K562 (cell line): ENCODE measurements around the gene CDCP1.

Source experiments
- EP300 ChIP-seq: IDR thresholded peaks from 2 replicates; pipeline ENCODE4 v1.6.1; 2012; ENCODE audit warnings: low read length, improper control_type of control experiment
- ESRRA ChIP-seq: fragments of 450-650 bp; IDR thresholded peaks from 2 replicates; pipeline ENCODE4 v1.6.1; 2014; ENCODE audit warnings: low read depth, mild to moderate bottlenecking, moderate library complexity, borderline replicate concordance
- NUFIP1 ChIP-seq: fragments of 450-650 bp; IDR thresholded peaks from 2 replicates; pipeline ENCODE4 v1.6.1; 2018; ENCODE audit not compliant: partially characterized antibody
- POLR2AphosphoS5 ChIP-seq: IDR thresholded peaks from 2 replicates; pipeline ENCODE4 v1.6.1; 2011; ENCODE audit warnings: mild to moderate bottlenecking, low read depth, low read length, moderate library complexity; ENCODE audit not compliant: control insufficient read depth, insufficient read depth
- SRF ChIP-seq, 2 experiments: fragments of 250-450, 450-650 bp in 1 of 2; sonication (Bioruptor Pico) in 1 of 2; sonication (generic) in 1 of 2; formaldehyde crosslinking; IDR thresholded peaks; 2 replicates each; pipeline versions ENCODE4 v1.5.0 to v1.5.1; 2020 to 2022; ENCODE audit warnings: mild to moderate bottlenecking in 1 of 2, missing genetic modification reagents in 1 of 2
- TBL1XR1 ChIP-seq, 2 experiments: IDR thresholded peaks; 2 replicates each; pipeline ENCODE4 v1.6.1; 2012; ENCODE audit warnings: improper control_type of control experiment in 2 of 2, low read length in 2 of 2, mild to moderate bottlenecking in 1 of 2
- ZFP30 ChIP-seq: fragments of 250-450 bp; sonication (Bioruptor Pico); IDR thresholded peaks from 2 replicates; pipeline ENCODE4 v1.8.0; 2022; ENCODE audit warnings: moderate library complexity, mild to moderate bottlenecking, inconsistent platforms, borderline replicate concordance
- TF ChIP-seq, protein P1 (sequence below), 2 experiments: fragments of 450-650 bp; formaldehyde crosslinking in 1 of 2; IDR thresholded peaks; 2 replicates each; pipeline versions ENCODE4 v1.4.0 to v1.6.1; 2014 to 2020; ENCODE audit warnings: mild to moderate bottlenecking in 2 of 2, borderline replicate concordance in 1 of 2, low read depth in 1 of 2
- TF ChIP-seq, protein P2 (sequence below), 2 experiments: fragments of 150-350 bp in 1 of 2; IDR thresholded peaks; 2 replicates each; pipeline ENCODE4 v1.6.1; 2012 to 2016; ENCODE audit warnings: low read depth in 2 of 2, low read length in 2 of 2, mild to moderate bottlenecking in 1 of 2, moderate library complexity in 1 of 2
- TF ChIP-seq, protein P3 (sequence below): IDR thresholded peaks from 2 replicates; pipeline ENCODE4 v1.6.1; 2016; ENCODE audit warnings: missing genetic modification characterization, missing compliant biosample characterization
- TF ChIP-seq, protein P4 (sequence below), 3 experiments: IDR thresholded peaks in 2 of 3; conservative IDR thresholded peaks in 1 of 3; 2 replicates each; pipeline ENCODE4 v1.5.1; 2011 to 2012; ENCODE audit warnings: low read length in 3 of 3, mild to moderate bottlenecking in 3 of 3, control low read depth in 2 of 3, improper control_type of control experiment in 1 of 3, inconsistent platforms in 1 of 3, low read depth in 1 of 3, mixed read lengths in 1 of 3, moderate library complexity in 1 of 3; ENCODE audit not compliant: insufficient read depth in 2 of 3

DNA sequence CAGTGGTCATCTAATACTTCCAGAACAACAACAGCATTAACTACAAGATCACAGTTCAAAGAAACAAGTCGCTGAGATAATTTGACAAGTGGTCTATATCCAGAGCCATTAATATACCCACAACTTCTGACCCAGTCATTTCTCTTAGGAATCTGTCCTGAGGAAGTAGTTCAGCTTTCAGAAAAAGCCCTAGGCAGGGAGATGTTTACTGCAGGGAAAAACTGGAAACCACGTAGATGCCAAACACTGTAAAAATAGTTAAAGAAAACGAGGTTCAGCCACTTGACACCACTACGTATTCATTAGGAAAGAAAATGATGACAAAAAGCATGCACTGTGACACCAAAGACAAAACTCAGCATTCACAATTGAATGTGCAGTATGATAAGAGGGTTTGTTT lies 22.3 kb upstream of the CDCP1 start:
- TF ChIP-seq NUFIP1 (no peak), ZFP30 (no peak), ESRRA (no peak), POLR2AphosphoS5 (no peak), EP300 (no peak), TBL1XR1 (IDR thresholded peaks at IDR 0.05; ENCODE audit: low read length in 2 of 2) (no peak), SRF (CRISPR knock-in tag; IDR thresholded peaks at IDR 0.05) (no peak)
- TF ChIP-seq, protein P1, sequence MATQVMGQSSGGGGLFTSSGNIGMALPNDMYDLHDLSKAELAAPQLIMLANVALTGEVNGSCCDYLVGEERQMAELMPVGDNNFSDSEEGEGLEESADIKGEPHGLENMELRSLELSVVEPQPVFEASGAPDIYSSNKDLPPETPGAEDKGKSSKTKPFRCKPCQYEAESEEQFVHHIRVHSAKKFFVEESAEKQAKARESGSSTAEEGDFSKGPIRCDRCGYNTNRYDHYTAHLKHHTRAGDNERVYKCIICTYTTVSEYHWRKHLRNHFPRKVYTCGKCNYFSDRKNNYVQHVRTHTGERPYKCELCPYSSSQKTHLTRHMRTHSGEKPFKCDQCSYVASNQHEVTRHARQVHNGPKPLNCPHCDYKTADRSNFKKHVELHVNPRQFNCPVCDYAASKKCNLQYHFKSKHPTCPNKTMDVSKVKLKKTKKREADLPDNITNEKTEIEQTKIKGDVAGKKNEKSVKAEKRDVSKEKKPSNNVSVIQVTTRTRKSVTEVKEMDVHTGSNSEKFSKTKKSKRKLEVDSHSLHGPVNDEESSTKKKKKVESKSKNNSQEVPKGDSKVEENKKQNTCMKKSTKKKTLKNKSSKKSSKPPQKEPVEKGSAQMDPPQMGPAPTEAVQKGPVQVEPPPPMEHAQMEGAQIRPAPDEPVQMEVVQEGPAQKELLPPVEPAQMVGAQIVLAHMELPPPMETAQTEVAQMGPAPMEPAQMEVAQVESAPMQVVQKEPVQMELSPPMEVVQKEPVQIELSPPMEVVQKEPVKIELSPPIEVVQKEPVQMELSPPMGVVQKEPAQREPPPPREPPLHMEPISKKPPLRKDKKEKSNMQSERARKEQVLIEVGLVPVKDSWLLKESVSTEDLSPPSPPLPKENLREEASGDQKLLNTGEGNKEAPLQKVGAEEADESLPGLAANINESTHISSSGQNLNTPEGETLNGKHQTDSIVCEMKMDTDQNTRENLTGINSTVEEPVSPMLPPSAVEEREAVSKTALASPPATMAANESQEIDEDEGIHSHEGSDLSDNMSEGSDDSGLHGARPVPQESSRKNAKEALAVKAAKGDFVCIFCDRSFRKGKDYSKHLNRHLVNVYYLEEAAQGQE (IDR thresholded peaks at IDR 0.05; ENCODE audit: borderline replicate concordance), result no peak
- TF ChIP-seq, protein P1 (CRISPR knock-in tag; IDR thresholded peaks at IDR 0.05; ENCODE audit: low read depth), result no peak
- TF ChIP-seq, protein P2, sequence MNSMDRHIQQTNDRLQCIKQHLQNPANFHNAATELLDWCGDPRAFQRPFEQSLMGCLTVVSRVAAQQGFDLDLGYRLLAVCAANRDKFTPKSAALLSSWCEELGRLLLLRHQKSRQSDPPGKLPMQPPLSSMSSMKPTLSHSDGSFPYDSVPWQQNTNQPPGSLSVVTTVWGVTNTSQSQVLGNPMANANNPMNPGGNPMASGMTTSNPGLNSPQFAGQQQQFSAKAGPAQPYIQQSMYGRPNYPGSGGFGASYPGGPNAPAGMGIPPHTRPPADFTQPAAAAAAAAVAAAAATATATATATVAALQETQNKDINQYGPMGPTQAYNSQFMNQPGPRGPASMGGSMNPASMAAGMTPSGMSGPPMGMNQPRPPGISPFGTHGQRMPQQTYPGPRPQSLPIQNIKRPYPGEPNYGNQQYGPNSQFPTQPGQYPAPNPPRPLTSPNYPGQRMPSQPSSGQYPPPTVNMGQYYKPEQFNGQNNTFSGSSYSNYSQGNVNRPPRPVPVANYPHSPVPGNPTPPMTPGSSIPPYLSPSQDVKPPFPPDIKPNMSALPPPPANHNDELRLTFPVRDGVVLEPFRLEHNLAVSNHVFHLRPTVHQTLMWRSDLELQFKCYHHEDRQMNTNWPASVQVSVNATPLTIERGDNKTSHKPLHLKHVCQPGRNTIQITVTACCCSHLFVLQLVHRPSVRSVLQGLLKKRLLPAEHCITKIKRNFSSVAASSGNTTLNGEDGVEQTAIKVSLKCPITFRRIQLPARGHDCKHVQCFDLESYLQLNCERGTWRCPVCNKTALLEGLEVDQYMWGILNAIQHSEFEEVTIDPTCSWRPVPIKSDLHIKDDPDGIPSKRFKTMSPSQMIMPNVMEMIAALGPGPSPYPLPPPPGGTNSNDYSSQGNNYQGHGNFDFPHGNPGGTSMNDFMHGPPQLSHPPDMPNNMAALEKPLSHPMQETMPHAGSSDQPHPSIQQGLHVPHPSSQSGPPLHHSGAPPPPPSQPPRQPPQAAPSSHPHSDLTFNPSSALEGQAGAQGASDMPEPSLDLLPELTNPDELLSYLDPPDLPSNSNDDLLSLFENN (IDR thresholded peaks at IDR 0.05; ENCODE audit: low read depth in 2 of 2, low read length in 2 of 2), result no peak
- TF ChIP-seq, protein P3, sequence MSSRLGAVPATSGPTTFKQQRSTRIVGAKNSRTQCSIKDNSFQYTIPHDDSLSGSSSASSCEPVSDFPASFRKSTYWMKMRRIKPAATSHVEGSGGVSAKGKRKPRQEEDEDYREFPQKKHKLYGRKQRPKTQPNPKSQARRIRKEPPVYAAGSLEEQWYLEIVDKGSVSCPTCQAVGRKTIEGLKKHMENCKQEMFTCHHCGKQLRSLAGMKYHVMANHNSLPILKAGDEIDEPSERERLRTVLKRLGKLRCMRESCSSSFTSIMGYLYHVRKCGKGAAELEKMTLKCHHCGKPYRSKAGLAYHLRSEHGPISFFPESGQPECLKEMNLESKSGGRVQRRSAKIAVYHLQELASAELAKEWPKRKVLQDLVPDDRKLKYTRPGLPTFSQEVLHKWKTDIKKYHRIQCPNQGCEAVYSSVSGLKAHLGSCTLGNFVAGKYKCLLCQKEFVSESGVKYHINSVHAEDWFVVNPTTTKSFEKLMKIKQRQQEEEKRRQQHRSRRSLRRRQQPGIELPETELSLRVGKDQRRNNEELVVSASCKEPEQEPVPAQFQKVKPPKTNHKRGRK (tag), result no peak
- TF ChIP-seq, protein P4, sequence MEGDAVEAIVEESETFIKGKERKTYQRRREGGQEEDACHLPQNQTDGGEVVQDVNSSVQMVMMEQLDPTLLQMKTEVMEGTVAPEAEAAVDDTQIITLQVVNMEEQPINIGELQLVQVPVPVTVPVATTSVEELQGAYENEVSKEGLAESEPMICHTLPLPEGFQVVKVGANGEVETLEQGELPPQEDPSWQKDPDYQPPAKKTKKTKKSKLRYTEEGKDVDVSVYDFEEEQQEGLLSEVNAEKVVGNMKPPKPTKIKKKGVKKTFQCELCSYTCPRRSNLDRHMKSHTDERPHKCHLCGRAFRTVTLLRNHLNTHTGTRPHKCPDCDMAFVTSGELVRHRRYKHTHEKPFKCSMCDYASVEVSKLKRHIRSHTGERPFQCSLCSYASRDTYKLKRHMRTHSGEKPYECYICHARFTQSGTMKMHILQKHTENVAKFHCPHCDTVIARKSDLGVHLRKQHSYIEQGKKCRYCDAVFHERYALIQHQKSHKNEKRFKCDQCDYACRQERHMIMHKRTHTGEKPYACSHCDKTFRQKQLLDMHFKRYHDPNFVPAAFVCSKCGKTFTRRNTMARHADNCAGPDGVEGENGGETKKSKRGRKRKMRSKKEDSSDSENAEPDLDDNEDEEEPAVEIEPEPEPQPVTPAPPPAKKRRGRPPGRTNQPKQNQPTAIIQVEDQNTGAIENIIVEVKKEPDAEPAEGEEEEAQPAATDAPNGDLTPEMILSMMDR (IDR thresholded peaks at IDR 0.05 in 2 of 3, conservative IDR thresholded peaks at IDR 0.05 in 1 of 3; ENCODE audit: insufficient read depth in 2 of 3, low read depth in 1 of 3, low read length in 3 of 3), result no peak
